Lower lobe of right lung (tissue), 2 donors: Measurements from ENCODE around the gene EVL. TPM values are rescaled to one million over a fixed set of nuclear protein-coding genes. Genes with fewer than 3 reads are reported as not detected.

ENCODE experiments used
- ATAC-seq, 2 donors: fragments of 200-7000 bp; cut with Tn5 transposase; one replicate each; pipeline ENCODE4 v1.9.1; 2020 to 2022; ENCODE audit warnings: mild to moderate bottlenecking in 2 of 2, moderate library complexity in 2 of 2
- DNase-seq: peaks from one replicate; pipeline ENCODE4 v3.0.0-alpha.2; 2020
- H3K27ac ChIP-seq: fragments of 200-600 bp; one replicate; pipeline ENCODE4 v1.8.0; 2022
- H3K27me3 ChIP-seq: fragments of 200-600 bp; one replicate; pipeline ENCODE4 v1.8.0; 2022; ENCODE audit warnings: low read depth
- H3K36me3 ChIP-seq: fragments of 200-600 bp; one replicate; pipeline ENCODE4 v1.8.0; 2022; ENCODE audit warnings: mild to moderate bottlenecking
- H3K4me1 ChIP-seq: fragments of 200-600 bp; one replicate; pipeline ENCODE4 v1.8.0; 2022
- H3K4me3 ChIP-seq: fragments of 200-600 bp; one replicate; pipeline ENCODE4 v1.8.0; 2022; ENCODE audit warnings: mild to moderate bottlenecking
- H3K9me3 ChIP-seq: fragments of 200-600 bp; one replicate; pipeline ENCODE4 v1.8.0; 2022
- intact Hi-C: fragments of 100-400 bp; cut with DNase I; formaldehyde crosslinking; loops from one replicate; pipeline ENCODE4 v1.11.0; 2022
- total RNA-seq: library from RNA; stranded (reverse); fragmentation: NEBNext Ultra II Directional; extraction: Animal tissue kit (Norgen Biotek cat#: 25700); gene quantifications from one replicate; pipeline ENCODE4 v1.2.1, GENCODE V29; 2021
- TF ChIP-seq, protein P1 (sequence below): fragments of 200-600 bp; IDR thresholded peaks from one replicate; pipeline ENCODE4 v1.8.0; 2022; ENCODE audit warnings: antibody characterized with exemption, mild to moderate bottlenecking
- donor health status: DM: no; HTN: yes; CAD: no; lungs with severe emphysema.

The EVL gene
- total RNA-seq, 1 donor from 2014 or later, result 226 TPM

DNA sequence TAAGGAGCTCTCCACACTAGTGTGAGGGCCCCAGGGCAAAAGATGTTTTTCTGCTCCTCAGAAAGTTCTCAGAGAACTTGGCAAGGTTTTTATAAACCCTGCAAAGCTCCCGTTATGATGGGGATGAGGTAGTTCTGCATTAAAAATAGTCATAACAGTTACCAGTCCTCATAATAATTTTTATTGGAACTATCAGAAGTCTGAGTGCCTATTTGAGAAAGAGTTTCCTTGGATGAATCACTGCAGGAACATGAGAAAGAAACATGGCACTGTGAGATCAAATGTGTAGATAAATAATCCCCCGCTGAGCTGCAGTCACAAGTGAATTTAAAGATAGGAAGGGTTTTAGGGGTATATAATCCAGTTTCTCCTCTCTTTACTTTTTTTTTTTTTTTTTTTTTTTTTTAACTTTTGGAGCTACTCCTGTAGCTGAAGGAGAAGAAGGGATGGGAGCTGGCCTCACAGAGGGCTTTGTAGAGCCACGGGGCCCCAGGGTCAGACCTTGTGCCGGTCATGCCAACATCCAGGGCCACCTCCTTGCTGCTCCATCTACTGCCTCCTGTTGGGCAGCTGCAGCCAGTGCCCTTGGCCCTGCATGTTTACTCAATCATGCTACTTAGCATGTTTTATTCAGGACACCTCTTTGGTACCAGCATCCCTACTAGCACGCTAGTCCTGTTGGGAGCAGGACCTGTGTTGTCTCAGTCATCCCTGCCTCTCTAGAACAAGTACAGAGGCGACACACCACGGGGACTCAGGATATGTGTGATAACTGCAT, 39.5 kb downstream of the EVL start:
- H3K4me1 ChIP-seq, result peaks cover 68% of the 10 kb centered on the region
- intact Hi-C loops, result no loop called here
- DNase-seq, result no peak
- H3K4me3 ChIP-seq, result no peak overlapping the region
- H3K27me3 ChIP-seq, result no peaks in the 10 kb centered on the region
- no peaks in the 10 kb centered on the region for H3K36me3 ChIP-seq
- no peak for ATAC-seq
- peak overlapping the region; percentile 5 for H3K27ac ChIP-seq
- no peaks in the 10 kb centered on the region for H3K9me3 ChIP-seq
- TF ChIP-seq, protein P1, sequence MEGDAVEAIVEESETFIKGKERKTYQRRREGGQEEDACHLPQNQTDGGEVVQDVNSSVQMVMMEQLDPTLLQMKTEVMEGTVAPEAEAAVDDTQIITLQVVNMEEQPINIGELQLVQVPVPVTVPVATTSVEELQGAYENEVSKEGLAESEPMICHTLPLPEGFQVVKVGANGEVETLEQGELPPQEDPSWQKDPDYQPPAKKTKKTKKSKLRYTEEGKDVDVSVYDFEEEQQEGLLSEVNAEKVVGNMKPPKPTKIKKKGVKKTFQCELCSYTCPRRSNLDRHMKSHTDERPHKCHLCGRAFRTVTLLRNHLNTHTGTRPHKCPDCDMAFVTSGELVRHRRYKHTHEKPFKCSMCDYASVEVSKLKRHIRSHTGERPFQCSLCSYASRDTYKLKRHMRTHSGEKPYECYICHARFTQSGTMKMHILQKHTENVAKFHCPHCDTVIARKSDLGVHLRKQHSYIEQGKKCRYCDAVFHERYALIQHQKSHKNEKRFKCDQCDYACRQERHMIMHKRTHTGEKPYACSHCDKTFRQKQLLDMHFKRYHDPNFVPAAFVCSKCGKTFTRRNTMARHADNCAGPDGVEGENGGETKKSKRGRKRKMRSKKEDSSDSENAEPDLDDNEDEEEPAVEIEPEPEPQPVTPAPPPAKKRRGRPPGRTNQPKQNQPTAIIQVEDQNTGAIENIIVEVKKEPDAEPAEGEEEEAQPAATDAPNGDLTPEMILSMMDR, result no peak

- peaks cover 68% of the 10 kb centered on the region for H3K4me1 ChIP-seq
- no peaks in the 10 kb centered on the region for H3K36me3 ChIP-seq
- H3K27ac ChIP-seq, result peak overlapping the region; percentile 5
- no peak for DNase-seq
- no peaks in the 10 kb centered on the region for H3K9me3 ChIP-seq
- no peaks in the 10 kb centered on the region for H3K27me3 ChIP-seq
- ATAC-seq, result peak; percentile 5 to 17
- TF ChIP-seq, protein P1, result no peak
- intact Hi-C loops, result no loop called here
- no peak overlapping the region for H3K4me3 ChIP-seq
These were observed 40.3 kb downstream of the EVL start for GRCh38 chr14:100105357-100106169.

DNA sequence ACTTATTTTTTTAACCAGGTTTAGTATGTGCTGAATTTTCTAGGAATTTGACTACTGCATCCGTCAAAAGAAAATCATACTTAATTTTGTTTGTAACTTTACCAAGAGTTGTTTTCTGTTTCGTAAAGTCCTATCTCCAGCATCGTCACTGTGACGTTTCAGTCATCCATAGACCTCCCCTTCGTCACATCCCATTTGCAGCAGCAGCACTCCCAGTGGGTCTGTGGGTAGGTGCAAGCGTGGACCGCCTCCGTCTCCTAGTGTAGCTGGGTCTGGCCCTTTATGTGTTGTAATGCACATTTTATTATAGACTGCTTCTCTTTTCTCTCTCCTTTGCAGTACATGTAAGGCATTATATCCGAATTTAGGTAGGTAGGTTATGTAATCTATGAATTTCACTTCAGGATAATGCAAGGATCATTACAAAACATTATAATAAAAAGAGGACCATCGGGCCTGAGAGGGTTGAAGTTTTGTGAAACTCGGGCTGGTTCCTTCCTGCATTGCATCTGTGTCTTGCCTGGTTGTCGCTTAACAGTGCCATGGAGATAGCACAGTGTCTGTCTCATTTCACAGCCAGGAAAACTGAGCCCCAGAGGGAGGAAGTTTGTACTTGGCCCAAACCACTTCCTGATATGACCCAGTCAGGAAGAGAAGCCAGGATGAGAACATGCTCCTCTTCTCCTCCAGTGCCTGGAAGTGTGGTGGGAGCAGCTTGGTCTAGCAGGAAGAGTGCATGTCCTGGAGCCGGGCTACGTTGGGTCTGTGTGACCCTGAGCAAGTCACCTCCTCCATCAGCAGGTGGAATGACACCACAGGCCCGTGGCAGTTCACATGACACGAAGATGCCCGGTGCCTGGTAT, 41.3 kb downstream of the EVL start:
- peak; percentile 56 to 74 for ATAC-seq
- no peaks in the 10 kb centered on the region for H3K9me3 ChIP-seq
- peak; percentile 82 for DNase-seq

GRCh38 chr14:100107236-100107635, 42.0 kb downstream of the EVL start:
- Histone ChIP-seq H3K9me3 (no peaks in the 10 kb centered on the region), H3K27ac (peak overlapping the region; percentile 50), H3K4me3 (no peak overlapping the region), H3K27me3 (no peaks in the 10 kb centered on the region), H3K36me3 (no peaks in the 10 kb centered on the region), H3K4me1 (peaks cover 68% of the 10 kb centered on the region)
- intact Hi-C loops, result no loop called here
- DNase-seq, result peak; percentile 69
- TF ChIP-seq, protein P1, result no peak
- ATAC-seq, result peak; percentile 48 to 58

More for the DNA sequence above, 41.3 kb downstream of the EVL start:
- no peaks in the 10 kb centered on the region for H3K27me3 ChIP-seq
- intact Hi-C loops, result no loop called here
- no peak overlapping the region for H3K4me3 ChIP-seq
- TF ChIP-seq, protein P1, result no peak
- H3K36me3 ChIP-seq, result no peaks in the 10 kb centered on the region
- peaks cover 68% of the 10 kb centered on the region for H3K4me1 ChIP-seq
- H3K27ac ChIP-seq, result peak overlapping the region; percentile 50
